ENCODE data around the gene FITM1. TPM values are rescaled to one million over a fixed set of nuclear protein-coding genes. Genes with fewer than 3 reads are reported as not detected.
"Not testable (repeated sequence)": the region's sequence is repeated elsewhere in the genome, so short reads cannot be mapped to it uniquely, and the experiment has no call there.

FITM1 gene
- total RNA-seq, 4 donors from 2014 or later = 0.61 to 1.3 (median 1.0) TPM; not detected in 1

DNA sequence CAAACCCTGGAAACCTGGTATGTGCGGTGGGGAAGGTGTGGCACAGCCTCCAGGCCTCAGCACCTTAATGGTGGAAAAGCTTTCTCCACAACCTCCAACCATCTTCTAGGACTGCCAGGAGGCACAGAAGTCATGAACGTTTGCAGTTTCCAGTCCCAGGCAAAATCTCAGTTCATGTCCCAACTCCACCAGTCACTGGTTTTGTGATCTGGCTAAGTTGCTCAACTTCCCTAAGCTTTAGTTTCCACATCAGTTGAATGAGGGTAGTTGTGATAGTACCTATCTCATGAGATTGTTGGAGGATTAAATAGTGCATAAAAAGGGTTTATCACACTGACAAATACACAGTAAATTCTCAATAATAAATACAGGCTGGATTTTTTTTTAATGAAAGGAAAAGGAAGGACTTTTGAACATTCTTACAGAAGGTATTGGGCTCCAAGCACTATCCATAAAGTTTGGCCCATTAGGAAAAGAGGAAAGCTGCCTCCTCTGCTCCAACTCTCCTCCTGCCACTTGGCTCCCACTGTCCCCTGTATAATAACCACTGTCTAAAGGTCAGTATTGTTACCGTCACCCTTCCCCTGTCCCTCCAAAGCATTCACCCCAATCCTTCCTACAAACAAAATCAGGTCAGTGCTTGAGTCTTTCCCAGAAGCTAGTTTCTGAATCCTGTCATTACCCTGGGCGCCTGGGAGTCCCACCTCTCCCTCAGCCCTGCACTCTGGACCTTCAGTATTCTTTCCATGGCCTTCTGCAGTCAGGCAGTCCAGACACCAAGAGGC, 30.1 kb upstream of the FITM1 start:
- 76 to 83% methylated on average over 4 of the region's 4 CpGs for WGBS, 2 donors
- intact Hi-C loops (cut with DNase I; ENCODE audit: low total_unique reads) = no loop called here
- no peak overlapping the region for H3K4me3 ChIP-seq (ENCODE audit: low read depth, poor library complexity, severe bottlenecking)
- DNase-seq (ENCODE audit: low spot score in 2 of 2) = no peak
- no peak for TF ChIP-seq POLR2A (IDR thresholded peaks at IDR 0.05)
- TF ChIP-seq, protein P1, sequence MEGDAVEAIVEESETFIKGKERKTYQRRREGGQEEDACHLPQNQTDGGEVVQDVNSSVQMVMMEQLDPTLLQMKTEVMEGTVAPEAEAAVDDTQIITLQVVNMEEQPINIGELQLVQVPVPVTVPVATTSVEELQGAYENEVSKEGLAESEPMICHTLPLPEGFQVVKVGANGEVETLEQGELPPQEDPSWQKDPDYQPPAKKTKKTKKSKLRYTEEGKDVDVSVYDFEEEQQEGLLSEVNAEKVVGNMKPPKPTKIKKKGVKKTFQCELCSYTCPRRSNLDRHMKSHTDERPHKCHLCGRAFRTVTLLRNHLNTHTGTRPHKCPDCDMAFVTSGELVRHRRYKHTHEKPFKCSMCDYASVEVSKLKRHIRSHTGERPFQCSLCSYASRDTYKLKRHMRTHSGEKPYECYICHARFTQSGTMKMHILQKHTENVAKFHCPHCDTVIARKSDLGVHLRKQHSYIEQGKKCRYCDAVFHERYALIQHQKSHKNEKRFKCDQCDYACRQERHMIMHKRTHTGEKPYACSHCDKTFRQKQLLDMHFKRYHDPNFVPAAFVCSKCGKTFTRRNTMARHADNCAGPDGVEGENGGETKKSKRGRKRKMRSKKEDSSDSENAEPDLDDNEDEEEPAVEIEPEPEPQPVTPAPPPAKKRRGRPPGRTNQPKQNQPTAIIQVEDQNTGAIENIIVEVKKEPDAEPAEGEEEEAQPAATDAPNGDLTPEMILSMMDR (IDR thresholded peaks at IDR 0.05) = no peak

DNA sequence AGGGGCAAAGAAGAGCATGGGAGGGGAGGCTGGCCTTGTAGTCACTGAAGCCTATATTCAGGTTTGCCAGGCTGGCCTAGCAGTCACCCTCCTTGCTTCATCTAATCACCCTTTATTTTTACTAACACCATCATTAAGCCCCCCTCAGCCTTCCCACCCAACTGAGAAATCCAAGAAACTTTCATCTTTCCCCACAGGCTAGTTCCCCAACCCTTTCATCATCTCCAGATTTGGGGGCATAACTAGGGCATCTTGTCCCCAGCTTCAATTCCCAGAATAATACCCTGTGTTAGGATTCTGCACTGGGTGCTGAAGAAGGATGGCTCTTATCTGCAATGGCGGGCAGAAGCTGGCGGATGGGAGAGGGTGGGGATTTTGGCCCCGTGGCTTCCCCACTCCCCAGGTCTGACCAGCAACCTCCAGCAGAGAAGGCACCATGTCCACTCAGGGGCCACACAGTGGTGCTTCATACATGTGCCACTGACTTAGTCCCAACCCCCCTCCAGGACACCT, 29.4 kb upstream of the FITM1 start:
- no peak for DNase-seq (ENCODE audit: low spot score in 2 of 2)
- intact Hi-C loops (cut with DNase I; ENCODE audit: low total_unique reads) = no loop called here
- WGBS, 2 donors = 90 to 94% methylated on average over 3 of the region's 3 CpGs
- no peak for TF ChIP-seq POLR2A (IDR thresholded peaks at IDR 0.05)
- TF ChIP-seq, protein P1 (IDR thresholded peaks at IDR 0.05) = no peak
- H3K4me3 ChIP-seq (ENCODE audit: low read depth, poor library complexity, severe bottlenecking) = no peak overlapping the region

DNA sequence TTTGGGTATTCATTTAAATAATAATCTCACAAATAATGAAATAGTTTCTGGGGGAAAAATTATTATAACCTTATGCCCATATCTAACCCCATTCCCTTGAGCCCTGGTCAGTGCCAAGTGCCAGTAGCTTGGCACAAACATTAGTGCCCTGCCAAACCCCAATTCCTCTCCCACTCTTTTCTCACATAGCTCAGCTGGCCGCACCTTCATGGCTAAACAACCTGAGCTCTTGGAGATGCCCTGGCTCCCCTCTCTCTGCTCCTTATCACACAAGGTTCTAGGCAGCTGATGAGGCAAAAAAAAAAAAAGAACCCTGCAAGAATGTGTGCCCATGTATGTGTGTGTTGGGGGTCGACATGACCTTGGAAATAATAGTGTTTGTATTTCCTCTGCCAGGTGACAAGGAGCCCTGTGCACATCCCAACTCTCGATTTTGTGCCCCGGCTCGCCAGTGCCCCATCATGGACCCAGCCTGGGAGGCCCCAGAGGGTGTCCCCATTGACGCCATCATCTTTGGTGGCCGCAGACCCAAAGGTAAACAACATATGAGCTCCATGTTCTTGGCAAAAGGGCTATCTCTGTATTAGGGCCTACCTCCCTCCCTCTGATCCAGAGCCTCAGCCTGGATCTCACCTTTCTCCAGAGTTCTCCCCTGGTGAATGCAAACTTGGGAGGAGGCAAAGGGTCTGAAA, 28.0 kb upstream of the FITM1 start:
- TF ChIP-seq POLR2A (IDR thresholded peaks at IDR 0.05) = no peak
- TF ChIP-seq, protein P1 (IDR thresholded peaks at IDR 0.05) = no peak
- intact Hi-C loops (cut with DNase I; ENCODE audit: low total_unique reads) = no loop called here
- DNase-seq (ENCODE audit: low spot score in 2 of 2) = no peak
- H3K4me3 ChIP-seq (ENCODE audit: low read depth, poor library complexity, severe bottlenecking) = no peak overlapping the region
- 86 to 93% methylated on average over 7 of the region's 7 CpGs for WGBS, 2 donors

DNA sequence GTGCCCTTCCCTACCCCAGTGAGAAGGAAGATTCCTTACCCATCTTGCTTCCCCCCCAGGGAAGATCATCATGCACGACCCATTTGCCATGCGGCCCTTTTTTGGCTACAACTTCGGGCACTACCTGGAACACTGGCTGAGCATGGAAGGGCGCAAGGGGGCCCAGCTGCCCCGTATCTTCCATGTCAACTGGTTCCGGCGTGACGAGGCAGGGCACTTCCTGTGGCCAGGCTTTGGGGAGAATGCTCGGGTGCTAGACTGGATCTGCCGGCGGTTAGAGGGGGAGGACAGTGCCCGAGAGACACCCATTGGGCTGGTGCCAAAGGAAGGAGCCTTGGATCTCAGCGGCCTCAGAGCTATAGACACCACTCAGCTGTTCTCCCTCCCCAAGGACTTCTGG, 27.0 kb upstream of the FITM1 start:
- no peak for DNase-seq (ENCODE audit: low spot score in 2 of 2)
- intact Hi-C loops (cut with DNase I; ENCODE audit: low total_unique reads) = no loop called here
- TF ChIP-seq, protein P1 (IDR thresholded peaks at IDR 0.05) = no peak
- no peak for TF ChIP-seq POLR2A (IDR thresholded peaks at IDR 0.05)
- 90 to 98% methylated on average over 13 of the region's 13 CpGs for WGBS, 2 donors
- H3K4me3 ChIP-seq (ENCODE audit: low read depth, poor library complexity, severe bottlenecking) = no peak overlapping the region

DNA sequence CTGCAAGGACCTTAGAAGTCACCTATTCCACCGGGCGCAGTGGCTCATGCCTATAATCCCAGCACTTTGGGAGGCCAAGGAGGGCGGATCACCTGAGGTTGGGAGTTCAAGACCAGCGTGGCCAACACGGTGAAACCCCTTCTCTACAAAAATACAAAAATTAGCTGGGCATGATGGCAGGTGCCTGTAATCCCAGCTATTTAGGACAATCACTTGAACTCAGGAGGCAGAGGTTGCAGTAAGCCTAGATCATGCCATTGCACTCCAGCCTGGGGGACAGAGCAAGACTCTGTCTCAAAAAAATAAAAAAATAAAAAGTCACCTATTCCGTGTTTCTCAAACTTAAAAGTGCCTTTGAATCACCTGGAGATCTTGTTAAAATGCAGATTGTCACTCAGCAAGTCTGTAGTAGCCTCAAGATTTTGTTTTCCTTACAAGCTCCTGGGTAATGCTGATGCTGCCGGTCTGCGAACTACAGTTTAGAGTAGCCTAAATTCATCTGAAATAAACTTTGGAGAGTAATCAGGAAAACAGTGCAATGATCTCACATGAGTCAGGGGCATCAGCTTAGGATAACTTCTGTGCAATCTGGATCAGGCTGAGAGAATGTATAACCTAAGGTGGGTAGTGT, 24.7 kb upstream of the FITM1 start:
- WGBS, 2 donors = 89 to 90% methylated on average over 8 of the region's 8 CpGs

More for the DNA sequence above, 24.7 kb upstream of the FITM1 start:
- DNase-seq (ENCODE audit: low spot score in 2 of 2); H3K4me3 ChIP-seq (ENCODE audit: low read depth, poor library complexity, severe bottlenecking): not testable (repeated sequence)
- intact Hi-C loops (cut with DNase I; ENCODE audit: low total_unique reads) = loop anchor here (5.0 kb wide), 1 partner anchor 48 kb away; no protein-coding TSS in a partner anchor
